Endometrial microvascular endothelial cells (primary cell): ENCODE data around the gene OR1K1. TPM values are rescaled to one million over a fixed set of nuclear protein-coding genes. Genes with fewer than 3 reads are reported as not detected.

Experiments
- in situ Hi-C: cut with HindIII; loops from 2 replicates; pipeline ENCODE4 v1.10.0; 2017; ENCODE audit warnings: low sequenced_read_pairs, low pct_unique_long_range_greater_than_20kb; ENCODE audit errors: inconsistent ontology term
- total RNA-seq: library from RNA; depleted of rRNA; stranded (reverse); fragments of >200 nt; gene quantifications from one replicate; pipeline ENCODE4 v1.2.3, GENCODE V29; 2015; ENCODE audit errors: inconsistent ontology term

OR1K1 gene
- total RNA-seq: not detected

- in situ Hi-C loops: loop anchor here (25.0 kb wide), 1 partner anchor 338 kb away; no protein-coding TSS in a partner anchor
These were observed at the start of gene OR1K1 for GRCh38 chr9:122800066-122801060. OR1K1 (plus strand) TSS chr9:122800123; CDS start chr9:122800123, 0 bp downstream.

GRCh38 chr9:122754825-122755224 lies 45.1 kb upstream of the OR1K1 start:
- in situ Hi-C loops: no loop called here

DNA sequence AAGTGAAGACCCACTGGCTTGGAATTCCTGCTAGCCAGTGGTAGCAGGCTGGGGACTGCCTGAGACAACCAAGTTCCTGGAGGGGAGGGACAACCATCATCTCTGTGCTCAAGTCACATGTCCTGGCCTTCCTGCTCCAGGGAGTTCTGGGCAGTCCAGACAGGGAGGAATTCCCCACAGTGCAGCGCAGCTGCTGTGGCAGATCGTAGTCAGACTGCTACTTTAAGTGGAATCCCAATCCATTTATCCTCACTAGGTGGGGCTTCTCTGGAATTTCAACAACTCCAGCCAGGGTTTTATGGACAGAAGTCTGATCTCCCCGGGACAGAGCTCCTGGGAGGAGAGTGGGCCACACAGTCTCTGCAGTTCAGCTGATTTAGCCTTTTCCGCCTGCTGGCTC lies 32.1 kb upstream of the OR1K1 start:
- in situ Hi-C loops: no loop called here

DNA sequence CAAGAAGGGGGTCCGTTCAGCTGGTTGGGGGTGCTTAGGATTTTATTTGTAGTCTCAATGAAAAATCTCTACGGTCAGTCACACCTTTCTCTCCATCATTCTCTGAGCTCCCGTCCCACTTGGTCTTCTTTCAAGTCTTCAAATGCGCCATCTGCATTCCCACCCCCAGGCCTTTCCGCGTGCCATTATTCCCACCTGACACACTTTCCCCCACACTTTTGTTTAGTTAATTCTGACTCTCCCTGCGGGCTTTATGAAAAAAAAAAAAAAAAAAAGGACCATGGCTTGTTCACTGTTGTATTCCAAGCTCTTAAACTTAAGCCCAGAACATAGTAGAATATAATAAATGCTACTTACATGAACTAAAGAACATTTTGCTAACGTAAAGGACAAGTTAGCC lies 22.9 kb upstream of the OR1K1 start:
- in situ Hi-C loops: no loop called here

- in situ Hi-C loops: no loop called here
These were observed 21.8 kb upstream of the OR1K1 start for GRCh38 chr9:122777935-122778627.

DNA sequence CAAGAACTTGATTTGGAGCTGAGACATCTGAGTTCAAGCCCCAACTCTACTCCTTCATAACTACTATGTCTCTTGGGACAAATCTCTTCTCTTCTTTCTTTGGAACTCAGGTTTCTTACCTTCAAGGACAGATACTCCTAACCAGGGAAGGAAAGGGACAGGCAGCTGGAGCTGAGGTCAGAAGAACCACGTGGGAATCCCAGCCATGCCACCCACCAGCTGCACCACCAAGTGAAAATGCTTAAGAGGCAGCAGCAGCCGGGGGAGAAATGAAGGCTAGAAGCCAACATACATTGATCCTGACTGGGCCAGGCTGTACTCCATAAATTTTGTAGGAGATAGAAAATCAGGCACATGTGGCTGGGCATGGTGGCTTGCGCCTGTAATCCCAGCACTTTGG lies 20.7 kb upstream of the OR1K1 start:
- in situ Hi-C loops: no loop called here

- in situ Hi-C loops: no loop called here
These were observed 19.9 kb upstream of the OR1K1 start for GRCh38 chr9:122780026-122780425.

- in situ Hi-C loops: no loop called here
These were observed 18.3 kb upstream of the OR1K1 start for GRCh38 chr9:122781671-122782070.

- in situ Hi-C loops: no loop called here
These were observed 14.7 kb upstream of the OR1K1 start for GRCh38 chr9:122785269-122785668.

DNA sequence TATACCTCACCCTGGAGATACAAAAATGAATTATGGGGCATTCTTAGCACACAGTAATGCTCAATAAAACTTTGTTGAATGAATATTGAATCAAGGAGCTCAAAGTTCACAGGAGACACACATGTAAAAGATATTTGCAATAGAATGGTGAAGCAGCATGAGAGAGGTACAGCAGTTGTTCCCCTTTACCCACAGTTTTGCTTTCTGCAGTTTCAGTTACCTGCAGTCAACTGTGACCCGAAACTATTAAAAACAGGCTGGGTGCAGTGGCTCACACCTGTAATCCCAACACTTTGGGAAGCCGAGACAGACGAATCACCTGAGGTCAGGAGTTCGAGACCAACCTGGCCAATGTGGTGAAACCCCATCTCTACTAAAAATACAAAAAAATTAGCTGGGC lies 13.6 kb upstream of the OR1K1 start:
- in situ Hi-C loops: no loop called here

GRCh38 chr9:122788831-122789230 lies 11.1 kb upstream of the OR1K1 start, which contains the start of gene OR5C1:
OR5C1 (plus strand) TSS chr9:122788933; CDS start chr9:122788933, 0 bp downstream.
- in situ Hi-C loops: no loop called here

DNA sequence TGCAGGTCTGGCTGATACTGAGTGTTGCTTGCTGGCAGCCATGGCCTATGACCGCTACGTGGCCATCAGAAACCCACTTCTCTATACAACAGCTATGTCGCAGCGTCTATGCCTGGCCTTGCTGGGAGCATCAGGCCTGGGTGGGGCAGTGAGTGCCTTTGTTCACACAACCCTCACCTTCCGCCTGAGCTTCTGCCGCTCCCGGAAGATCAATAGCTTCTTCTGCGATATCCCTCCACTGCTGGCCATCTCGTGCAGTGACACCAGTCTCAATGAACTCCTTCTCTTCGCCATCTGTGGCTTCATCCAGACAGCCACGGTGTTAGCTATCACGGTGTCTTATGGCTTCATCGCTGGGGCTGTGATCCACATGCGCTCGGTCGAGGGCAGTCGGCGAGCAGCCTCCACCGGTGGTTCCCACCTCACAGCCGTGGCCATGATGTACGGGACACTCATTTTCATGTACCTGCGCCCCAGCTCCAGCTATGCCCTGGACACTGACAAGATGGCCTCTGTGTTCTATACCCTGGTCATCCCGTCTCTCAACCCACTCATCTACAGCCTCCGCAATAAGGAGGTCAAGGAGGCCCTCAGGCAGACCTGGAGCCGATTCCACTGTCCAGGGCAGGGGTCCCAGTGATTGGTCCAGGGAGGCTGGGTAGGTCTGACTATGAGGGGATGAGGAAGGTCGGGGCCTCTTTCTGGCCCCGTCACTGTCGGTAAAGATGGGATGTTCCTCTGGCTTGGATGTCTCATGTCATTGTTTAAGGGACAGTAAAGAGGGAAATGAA lies 10.5 kb upstream of the OR1K1 start:
- in situ Hi-C loops: no loop called here

DNA sequence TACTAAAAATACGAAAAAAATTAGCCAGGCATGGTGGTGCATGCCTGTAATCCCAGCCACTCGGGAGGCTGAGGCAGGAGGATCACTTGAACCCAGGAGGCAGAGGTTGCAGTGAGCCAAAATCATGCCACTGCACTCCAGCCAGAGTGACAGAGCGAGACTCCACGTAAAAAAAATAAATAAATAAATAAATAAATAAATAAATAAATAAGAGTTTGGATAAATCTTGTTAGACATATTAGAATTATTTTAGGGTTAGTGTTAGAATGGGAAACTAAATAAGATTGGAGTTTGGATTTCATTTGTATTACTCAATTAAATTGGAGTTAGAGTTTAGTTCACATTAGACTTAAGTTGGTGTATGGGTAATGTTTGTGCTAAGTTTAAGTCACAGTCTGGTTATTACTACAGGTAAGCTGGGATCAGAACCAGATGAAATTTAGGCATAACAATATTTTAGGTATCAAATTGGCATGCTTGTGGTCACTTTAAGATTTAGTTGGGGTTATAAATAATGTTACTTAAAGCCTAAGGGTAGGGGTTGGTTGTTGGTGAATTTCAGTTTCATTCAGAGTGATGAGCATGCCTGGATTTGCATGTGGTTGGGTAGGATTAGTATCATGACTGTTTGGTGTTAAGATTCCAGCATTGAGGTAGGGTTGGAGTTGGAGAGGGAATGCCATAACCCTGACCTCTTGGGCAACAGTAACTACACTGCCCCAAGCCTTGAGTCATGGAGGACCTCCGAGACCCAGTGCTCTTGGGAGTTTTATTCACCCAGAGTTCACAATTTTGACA lies 7.9 kb upstream of the OR1K1 start:
- in situ Hi-C loops: no loop called here

DNA sequence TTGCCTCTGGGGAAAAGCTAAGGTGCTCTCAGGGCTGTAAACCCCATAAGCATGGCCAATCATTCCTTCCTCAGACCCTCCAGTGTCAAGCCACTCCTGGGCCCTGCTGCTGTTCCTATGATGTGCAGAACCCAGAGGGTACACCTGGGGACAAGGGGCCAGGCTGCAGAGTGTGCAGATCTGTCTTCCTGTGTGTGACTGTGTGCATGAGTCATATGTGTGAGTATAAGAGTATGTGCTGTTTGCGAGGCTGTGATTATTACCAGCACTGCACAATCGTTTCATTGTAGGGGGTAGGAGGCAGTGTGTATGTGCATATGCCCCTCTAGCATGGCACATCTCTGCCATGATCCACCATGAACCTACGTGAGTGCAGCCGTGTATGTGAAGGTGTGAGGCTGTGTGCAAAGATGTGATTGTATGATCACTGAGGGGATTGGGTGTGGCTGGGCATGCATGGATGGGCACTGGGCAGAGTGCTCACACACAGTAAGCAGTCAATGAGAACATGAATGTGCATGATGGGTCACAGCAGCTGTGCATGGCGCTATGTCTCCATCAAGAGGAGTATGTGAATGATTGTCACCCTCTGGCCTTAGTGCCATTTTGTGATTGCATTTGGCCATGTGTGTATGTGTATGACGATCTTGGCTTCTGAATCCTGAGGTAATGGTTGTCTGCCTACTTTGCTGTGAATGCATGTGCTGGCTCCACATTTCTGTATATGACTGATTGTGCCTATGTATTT lies 2.4 kb upstream of the OR1K1 start:
- in situ Hi-C loops: no loop called here

- in situ Hi-C loops: loop anchor here (25.0 kb wide), 1 partner anchor 344 kb away; no protein-coding TSS in a partner anchor
These were observed 6.7 kb downstream of the OR1K1 start for GRCh38 chr9:122806661-122807060.

DNA sequence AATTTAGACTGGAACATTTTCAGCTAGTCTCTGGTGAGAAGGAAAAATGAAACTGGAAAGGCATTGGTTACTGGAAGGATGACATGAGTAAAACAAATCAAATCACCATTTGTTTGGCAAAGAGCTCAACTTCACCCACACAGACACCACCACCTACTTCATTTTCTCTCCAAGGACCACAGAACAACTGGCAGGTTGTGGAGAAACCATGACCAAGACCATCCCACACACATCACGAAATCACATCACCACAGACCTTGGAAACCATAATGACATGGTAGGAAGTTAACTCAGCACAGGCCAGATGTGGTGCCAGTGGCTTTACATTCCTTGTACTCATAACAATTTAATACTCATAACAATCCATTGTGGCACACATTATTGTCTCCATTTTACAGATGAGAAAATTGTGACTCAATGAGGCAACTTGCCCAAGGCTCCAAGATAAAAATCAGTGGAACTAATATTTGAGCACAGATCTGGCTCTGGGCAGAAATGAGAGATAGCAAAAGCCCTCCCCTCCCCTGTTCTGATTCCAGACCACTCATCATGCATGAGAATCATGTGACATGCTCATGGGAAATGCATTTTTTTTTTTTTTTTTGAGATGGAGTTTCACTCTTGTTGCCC lies 7.5 kb downstream of the OR1K1 start:
- in situ Hi-C loops: loop anchor here (25.0 kb wide), 1 partner anchor 345 kb away; no protein-coding TSS in a partner anchor

DNA sequence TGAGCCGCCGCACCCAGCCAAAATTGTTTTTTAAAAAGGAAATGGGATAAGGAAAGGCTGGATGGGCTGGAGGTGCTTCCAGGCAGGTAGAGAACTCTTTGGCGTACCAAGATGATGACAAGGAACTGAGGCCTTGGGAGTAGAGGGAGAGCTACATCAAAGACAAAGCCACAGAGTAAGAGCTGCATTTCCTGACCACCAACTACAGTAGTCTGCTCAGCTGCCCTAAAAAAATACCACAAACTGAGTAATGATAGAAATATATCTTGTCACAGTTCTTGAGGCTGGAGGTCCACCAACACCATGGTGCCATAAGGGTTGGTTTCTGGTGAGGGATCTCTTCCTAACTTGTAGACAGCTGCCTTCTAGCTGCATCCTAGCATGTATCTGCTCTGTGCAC lies 8.2 kb downstream of the OR1K1 start:
- in situ Hi-C loops: loop anchor here (25.0 kb wide), 1 partner anchor 346 kb away; no protein-coding TSS in a partner anchor
